GM21447 (cell line): ENCODE measurements around the gene UTRN.

ENCODE experiments used
- ATAC-seq: cut with Tn5 transposase; IDR thresholded peaks from one replicate; pipeline ENCODE4 v1.9.1; 2021; ENCODE audit not compliant: unreplicated experiment

Gene UTRN

GRCh38 chr6:144284783-144285547, at the start of gene UTRN:
TSS of gene UTRN (plus strand) at chr6:144285335. CDS start at chr6:144291829, 6,494 bp downstream.
- peak; percentile 50 for ATAC-seq

- ATAC-seq, result no peak
Measured at GRCh38 chr6:144244688-144245087, 40.4 kb upstream of the UTRN start.

GRCh38 chr6:144246988-144247387, 38.1 kb upstream of the UTRN start:
- ATAC-seq, result no peak

DNA sequence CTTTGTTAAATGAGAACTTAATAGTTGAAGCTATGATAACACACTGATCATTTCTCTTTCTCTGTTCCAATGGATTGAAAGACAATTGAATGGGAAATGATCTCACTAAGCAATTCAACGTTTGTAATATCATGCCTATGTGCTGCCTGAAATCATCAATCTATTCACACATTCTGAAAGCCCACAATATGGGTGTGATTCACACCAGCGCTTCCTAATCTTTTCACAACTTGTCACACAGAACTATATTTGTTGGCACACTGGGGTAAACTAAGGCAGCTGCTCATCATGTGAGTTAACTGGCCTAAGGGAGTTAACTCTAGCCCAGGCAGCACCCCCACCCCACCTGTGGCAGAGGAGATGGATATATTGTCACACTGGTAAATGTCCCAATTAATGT, 37.1 kb upstream of the UTRN start:
- no peak for ATAC-seq

GRCh38 chr6:144248476-144249301, 36.4 kb upstream of the UTRN start:
- ATAC-seq, result no peak

DNA sequence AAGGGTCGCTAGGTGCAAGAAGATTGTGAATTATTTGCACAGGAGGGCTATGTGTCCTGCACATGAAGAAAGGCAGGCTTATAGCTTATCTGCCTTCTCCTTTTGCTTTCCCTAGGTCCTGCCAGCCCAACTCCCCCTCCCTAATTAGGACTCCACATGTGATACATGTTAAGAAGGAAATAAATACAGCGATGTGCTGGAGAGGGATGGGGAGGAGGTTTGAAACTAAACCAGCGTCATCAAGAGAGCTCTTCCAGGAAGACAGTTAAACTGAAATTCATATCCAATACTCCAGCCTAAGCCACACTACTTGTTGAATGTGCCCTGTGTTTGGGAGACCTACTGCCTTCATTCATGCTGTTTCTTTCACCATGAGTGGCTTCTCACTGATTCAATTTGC, 34.9 kb upstream of the UTRN start:
- no peak for ATAC-seq

DNA sequence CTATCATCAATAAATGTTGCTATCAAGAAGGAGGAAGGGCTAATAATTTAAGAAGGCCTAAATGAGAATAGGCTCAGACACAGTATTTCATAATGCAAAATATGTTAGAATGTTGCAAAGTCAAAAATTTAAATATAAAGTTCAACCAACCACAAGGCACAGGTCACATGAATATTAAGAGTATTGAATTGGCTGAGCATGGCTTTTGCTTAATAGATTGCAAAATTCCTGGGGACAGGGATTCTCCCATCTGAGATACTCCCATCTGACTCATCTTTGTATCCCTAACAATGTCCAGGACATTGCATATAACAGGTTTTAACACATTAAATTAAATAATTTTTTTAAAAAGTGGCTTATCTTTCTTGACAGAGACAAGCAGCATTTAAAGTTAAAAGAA, 32.9 kb upstream of the UTRN start:
- no peak for ATAC-seq

DNA sequence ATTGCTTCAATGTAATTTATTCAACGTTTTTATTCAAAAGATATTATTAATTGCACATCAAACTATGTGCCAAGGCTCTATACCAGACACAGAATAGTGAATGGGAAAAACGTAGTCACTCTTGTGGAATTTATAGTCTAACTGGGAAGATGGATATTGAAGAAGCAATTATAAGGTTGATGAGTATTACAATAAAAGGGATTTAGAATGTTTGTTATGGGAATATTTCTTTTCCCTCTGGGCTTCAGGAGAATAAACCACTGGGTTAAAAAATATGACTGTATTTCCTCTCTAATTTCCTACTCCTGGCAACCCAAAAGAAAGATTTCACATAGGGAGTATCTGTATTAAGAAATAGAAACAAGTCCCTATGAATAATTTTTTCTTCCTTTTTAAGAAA, 25.1 kb upstream of the UTRN start:
- no peak for ATAC-seq

DNA sequence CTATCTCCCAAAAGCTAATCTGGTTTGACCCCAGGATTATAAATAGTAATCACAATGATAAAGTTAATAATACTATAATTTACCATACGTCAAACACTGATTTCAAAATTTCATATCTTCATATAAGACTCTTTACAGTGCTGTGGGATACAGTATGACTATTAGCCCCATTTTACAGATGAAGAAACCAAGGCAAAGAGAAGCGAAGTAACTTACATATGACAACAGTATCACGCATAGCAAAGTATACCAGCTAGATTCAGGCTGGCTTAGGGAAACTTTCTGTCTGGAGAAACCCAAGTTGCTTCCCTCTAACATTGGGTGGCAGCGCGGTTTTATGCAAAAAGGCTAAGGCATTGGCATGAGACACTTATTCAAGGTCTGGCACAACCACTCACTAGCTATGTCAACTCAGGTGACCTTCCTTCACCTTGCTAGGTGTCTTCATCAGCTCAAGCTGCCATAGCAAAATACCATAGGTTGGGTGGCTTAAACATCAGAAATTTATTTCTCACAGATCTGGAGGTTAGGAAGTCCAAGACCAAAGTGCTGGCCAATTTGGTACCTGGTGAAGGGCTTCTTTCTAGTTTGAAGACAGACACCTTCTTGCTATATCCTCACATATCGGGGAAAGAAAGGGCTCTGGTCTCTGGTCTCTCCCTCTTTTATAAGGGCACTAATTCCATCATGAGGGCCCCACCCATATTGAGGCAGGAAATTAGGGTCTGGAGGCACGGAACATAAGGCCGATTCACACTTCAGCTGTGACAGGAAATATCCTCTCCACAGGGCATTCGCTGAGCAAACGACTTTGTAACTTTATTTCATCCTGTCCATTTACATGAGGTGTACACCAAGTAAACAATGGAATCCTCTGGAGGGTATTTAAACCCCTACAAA, 22.4 kb upstream of the UTRN start:
- ATAC-seq, result no peak

GRCh38 chr6:144263786-144264185, 21.3 kb upstream of the UTRN start:
- ATAC-seq, result no peak

DNA sequence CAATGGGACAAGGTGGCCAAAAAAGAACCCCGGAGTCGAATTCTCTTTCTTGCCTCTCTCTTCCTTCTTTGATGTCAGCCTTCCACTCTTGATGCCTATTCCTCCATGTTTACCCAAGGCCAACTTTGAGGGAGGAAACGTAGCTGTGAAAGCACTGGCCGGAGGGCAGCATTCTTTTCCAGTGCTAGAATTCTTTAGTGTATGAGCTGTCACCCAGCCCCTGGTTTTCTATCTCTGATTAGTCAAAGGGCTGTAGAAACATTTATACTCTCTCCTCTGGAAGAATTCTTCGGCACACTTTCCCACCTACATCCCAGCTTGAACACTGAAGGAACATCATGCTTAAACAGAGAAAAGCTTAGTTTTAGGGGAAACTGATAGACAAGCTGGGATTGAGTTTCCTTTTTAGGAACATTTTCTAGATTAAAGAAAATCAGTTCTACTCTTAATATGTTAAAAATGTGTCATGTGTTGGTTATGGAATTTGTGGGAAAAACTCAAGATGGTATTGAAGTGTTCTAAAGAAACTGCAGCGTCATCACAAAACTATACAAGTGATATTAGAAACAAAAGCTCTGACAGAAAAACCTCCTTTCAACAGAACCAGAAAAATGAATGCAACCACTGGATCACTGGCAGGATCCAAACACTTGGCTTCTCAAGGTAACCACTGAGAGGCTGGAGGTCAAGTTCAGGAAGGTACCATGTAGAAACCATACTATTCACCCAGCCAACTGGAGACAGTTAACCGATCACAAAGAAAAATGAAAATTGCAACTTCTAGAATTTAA, 20.7 kb upstream of the UTRN start:
- no peak for ATAC-seq

DNA sequence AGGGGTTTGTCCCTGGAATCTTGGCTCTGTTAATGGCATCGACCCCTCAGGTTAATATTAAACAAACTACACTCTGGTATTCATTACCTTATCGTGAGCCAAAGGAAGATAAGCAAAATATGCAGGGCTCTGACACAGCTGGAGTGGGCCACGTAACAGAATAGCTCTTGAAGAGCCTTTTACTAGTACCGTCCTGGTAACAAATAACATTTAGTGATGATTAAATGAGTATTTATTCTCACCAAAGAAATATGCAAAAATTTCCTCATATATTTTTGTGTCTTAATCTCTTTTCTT, 20.1 kb upstream of the UTRN start:
- ATAC-seq, result no peak

DNA sequence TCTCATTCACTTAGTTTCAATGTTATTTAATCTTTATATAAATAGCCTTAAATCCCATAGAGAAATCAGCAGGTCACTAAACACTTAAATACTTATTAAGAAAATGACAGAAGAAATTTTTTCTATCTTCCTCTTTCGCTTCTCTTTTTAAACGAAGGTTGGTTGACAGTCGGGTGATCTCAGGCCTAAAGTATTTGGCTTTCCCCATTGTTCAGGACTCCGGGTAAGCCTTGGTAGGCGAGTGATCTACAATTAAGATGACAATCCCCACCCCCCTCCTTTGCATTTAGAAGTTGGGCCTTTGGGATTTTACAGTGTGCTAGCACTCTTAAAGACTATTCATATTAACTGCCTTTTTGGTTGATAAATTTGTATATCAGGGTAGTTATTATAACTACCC, 19.7 kb upstream of the UTRN start:
- ATAC-seq, result peak; percentile 84

GRCh38 chr6:144266091-144266649, 19.0 kb upstream of the UTRN start:
- ATAC-seq, result no peak

DNA sequence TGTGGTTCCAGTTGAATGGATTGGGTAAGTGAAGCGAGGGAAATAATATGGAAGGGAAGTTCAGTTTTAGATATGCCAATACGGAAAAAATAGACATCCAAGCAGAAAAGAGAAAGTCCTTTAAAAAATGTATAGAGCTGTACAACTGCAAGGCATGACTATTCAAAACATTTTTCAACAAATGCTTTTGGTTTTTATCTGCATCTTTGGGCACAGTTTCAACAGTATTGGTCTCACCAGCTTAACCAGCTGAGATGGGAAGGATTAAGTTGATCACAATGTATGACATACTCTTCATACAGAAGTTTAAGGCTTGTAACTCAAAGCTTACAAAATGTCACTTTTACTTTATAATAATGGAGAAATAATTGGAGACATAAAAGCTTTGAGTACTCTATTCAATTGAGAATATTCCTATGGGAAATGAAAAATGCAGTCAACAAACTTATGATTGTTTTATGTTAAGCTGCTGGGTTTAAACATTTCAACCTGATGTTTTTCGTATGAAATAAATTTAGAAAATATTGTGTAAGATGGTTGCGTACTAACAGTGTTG, 16.3 kb upstream of the UTRN start:
- ATAC-seq, result no peak

DNA sequence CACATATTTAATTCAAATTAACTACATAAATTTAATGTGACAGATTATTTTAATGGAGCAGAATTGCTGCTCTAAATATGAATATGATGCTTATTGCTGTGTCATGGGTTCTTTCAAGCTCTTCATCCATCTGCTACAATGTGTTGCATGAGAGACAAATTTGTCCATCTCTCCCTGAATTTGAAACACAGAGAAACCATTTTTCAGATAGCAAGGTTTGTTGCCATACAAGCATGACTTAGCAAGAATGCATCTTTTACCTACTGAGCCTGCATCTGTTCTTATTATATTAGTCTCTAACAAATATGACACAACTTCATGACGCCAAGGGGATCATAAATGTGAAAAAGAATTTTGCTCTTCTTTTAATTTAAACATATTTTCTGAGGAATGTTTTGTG, 8.0 kb upstream of the UTRN start:
- no peak for ATAC-seq

DNA sequence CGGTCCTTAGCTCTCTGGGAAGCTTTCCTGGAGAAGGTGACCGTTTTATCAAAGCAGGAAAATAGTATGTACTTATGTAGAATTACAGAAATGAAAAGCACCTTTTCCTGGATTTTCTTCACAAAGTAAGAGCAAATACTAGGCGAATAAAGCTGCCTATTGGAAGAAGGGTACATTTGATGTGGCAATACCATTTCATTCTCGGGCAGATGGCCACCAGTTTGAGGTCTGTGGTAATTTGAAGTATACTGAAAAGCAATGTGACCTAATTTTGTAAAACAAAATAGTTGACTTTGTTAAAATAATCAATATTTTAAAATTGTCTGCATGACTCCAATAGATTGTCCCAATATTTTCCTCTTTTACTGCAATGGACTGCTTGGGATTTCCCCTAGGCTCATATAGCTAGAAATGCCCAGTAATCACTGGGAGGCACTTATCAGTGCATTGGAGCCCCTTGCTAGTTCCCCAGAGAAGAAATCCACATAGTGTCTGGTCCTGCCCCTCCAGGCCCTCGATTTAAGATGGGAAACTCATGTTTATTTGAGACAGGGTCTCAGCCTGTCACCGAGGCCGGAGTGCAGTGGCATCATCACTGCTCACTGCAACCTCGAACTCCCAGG, 7.4 kb upstream of the UTRN start:
- ATAC-seq, result no peak

GRCh38 chr6:144278659-144279314, 6.3 kb upstream of the UTRN start:
- ATAC-seq, result no peak

- ATAC-seq, result no peak
Measured at GRCh38 chr6:144279484-144280150, 5.5 kb upstream of the UTRN start.
